ENCODE measurements around the gene BMF. TPM values are rescaled to one million over a fixed set of nuclear protein-coding genes. Genes with fewer than 3 reads are reported as not detected.

Gene BMF
- total and polyA plus RNA-seq, 12 donors: 1.3 to 12.8 (median 7.1) TPM

DNA sequence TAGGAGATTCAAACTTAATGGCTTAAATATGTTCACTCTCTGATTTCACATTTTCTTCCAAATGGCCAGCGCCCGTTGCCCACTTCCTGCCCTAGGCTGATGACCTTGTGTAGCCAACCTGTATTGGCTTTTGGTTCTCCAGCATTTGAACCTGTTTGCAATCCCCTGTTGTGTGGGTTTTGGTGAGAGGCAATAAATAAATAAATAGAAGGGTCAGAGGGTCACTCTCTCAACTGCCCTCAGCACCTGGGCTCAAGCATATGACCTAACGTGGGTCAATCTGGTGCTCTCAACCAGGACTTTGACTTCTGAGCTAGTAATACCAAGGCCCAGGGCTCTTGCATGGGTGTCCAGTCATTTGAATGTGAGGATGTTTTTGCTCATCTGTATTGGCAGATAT lies 67.9 kb downstream of the BMF start:
- TF ChIP-seq POLR2A (IDR thresholded peaks at IDR 0.05): no peak
- TF ChIP-seq CTCF (IDR thresholded peaks at IDR 0.05): no peak
- intact Hi-C loops (cut with DNase I): loop anchor here (10.0 kb wide), 2 partner anchors 124 to 234 kb away; partner anchors contain the start of gene BUB1B (in 1 of the 2)
- peaks cover 0 to 15% of the 10 kb centered on the region in 2 donors for H3K36me3 ChIP-seq (replicated peaks in 1 of 2)
- 84 to 88% (median 86%) methylated on average over 3 of the region's 3 CpGs for WGBS, 4 donors
- no peak overlapping the region for H3K4me3 ChIP-seq
- DNase-seq: peak in 1 of 7 donors; percentile 41
- H3K9me3 ChIP-seq (replicated peaks in 1 of 3): no peaks in the 10 kb centered on the region
- no peak overlapping the region for H3K27ac ChIP-seq
- peaks cover 13 to 42% of the 10 kb centered on the region in 2 donors for H3K4me1 ChIP-seq (replicated peaks in 1 of 2)
- no peaks in the 10 kb centered on the region for H3K27me3 ChIP-seq

- Histone ChIP-seq H3K36me3 (replicated peaks in 1 of 2) (peaks cover 0 to 21% of the 10 kb centered on the region in 2 donors), H3K27me3 (no peaks in the 10 kb centered on the region), H3K4me3 (no peak overlapping the region), H3K9me3 (replicated peaks in 1 of 3) (no peaks in the 10 kb centered on the region), H3K27ac (peak overlapping the region in 1 of 5 donors; percentile 97), H3K4me1 (replicated peaks in 1 of 2) (peaks cover 8 to 39% of the 10 kb centered on the region in 2 donors)
- peak in 1 of 7 donors; percentile 54 for DNase-seq
- intact Hi-C loops (cut with DNase I): loop anchor here (10.0 kb wide), 2 partner anchors 125 to 235 kb away; partner anchors contain the start of gene BUB1B (in 1 of the 2)
- 67 to 83% (median 72%) methylated on average over 6 of the region's 6 CpGs for WGBS, 4 donors
- TF ChIP-seq POLR2A (IDR thresholded peaks at IDR 0.05): no peak
- no peak for TF ChIP-seq CTCF (IDR thresholded peaks at IDR 0.05)
Measured at GRCh38 chr15:40040293-40040635, 68.4 kb downstream of the BMF start.

DNA sequence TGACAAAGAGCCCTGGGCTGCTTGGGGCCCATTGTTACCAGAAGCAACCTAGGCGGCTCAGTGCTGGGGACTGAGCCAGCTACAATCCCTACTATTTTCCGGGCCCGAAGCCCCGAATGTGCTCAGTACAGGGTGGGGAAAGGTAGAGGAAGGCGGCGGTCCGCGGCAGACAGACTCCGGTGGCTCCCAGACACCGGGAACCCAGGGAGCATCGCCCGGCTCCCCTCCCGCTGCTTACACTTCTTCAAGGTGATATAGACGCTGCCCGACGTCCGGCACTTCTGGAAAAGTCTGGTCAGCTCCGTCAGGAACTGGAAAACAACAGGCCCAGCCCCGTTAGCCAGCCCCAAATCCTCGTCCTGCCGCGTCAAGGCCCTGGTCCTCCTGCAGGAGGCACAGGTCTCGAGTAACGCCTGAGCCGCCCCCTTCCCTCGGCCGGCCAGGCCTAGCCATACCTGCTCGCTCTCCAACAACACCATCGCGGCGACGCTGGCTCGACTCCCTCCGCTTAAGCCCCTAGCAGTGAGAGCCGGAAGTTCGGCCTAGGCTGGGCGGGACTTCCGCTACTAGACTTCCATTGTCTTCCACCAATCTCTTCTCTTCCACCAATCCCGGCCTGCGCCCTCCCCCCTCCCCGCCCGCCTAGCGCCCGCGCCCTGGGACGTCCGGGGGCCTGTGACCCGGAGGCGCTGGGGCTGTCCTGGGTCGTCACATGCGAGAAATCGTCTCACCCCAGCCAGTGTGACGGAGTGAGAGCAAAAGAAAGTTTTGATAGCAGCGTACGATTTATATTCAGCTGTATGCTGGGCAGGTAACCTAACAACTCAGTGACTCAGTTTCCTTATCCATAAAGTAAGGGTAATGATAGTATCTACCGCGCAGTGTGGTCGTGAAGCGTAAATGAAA lies 69.8 kb downstream of the BMF start, which contains the start of gene SRP14:
Gene SRP14 (minus strand): TSS at position 544 of the 906 bp plus-strand sequence. CDS start 65 bp downstream, at position 479.
- no peaks in the 10 kb centered on the region for H3K9me3 ChIP-seq (replicated peaks in 1 of 3)
- peak; percentile 92 to 97 (median 95) for DNase-seq
- peak within 1 kb of the TSS; percentile 71 to 98 (median 95) for H3K27ac ChIP-seq
- intact Hi-C loops (cut with DNase I): no loop called here
- WGBS, 4 donors: 0 to 1% (median 1%) methylated on average over 19 to 59 of the region's 59 CpGs
- peaks cover 0 to 34% of the 10 kb centered on the region in 2 donors for H3K36me3 ChIP-seq (replicated peaks in 1 of 2)
- peaks cover 3 to 31% of the 10 kb centered on the region in 2 donors for H3K4me1 ChIP-seq (replicated peaks in 1 of 2)
- no peaks in the 10 kb centered on the region for H3K27me3 ChIP-seq
- TF ChIP-seq POLR2A (IDR thresholded peaks at IDR 0.05) (peak; percentile 59 to 86), CTCF (IDR thresholded peaks at IDR 0.05) (peak in 5 of 6 experiments; percentile 18 to 59 (median 47))
- peak within 1 kb of the TSS; percentile 60 to 97 (median 86) for H3K4me3 ChIP-seq

DNA sequence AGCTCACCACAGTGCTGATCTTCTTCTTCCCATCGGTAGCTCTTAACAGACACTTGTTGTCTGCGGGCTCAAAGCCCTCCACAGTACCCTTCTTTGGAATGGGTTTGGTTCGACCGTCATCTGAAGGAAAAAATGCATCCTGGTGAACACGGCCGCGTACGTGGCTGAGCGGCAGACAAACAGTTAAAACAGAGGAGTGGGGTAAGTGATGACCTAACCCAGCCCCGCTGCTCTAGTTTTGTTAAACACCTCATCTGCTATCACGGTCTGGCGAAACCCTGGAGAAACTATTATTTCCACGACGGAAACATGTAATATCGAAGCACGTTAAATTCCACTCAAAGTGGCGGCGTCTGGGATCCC lies 70.4 kb downstream of the BMF start:
- intact Hi-C loops (cut with DNase I): no loop called here
- WGBS, 4 donors: 1 to 8% (median 1%) methylated on average over 8 to 18 of the region's 18 CpGs

More for the DNA sequence above, 70.4 kb downstream of the BMF start:
- TF ChIP-seq POLR2A (IDR thresholded peaks at IDR 0.05) (no peak), CTCF (IDR thresholded peaks at IDR 0.05) (no peak)
- Histone ChIP-seq H3K4me1 (replicated peaks in 1 of 2) (peaks cover 3 to 31% of the 10 kb centered on the region in 2 donors), H3K4me3 (peak overlapping the region; percentile 32 to 97 (median 74)), H3K27me3 (no peaks in the 10 kb centered on the region), H3K36me3 (replicated peaks in 1 of 2) (peaks cover 0 to 41% of the 10 kb centered on the region in 2 donors), H3K9me3 (replicated peaks in 1 of 3) (no peaks in the 10 kb centered on the region), H3K27ac (peak overlapping the region; percentile 71 to 98 (median 95))
- DNase-seq: peak in 4 of 7 donors; percentile 35 to 44 (median 41)
